ENCODE data around the gene CRACDL. TPM values are rescaled to one million over a fixed set of nuclear protein-coding genes. Genes with fewer than 3 reads are reported as not detected.
A peak's percentile ranks its signal among the peaks of the same experiment; 100 is the strongest.
"Not testable (repeated sequence)": the region's sequence is repeated elsewhere in the genome, so short reads cannot be mapped to it uniquely, and the experiment has no call there.

Gene CRACDL
- total RNA-seq, 1 donor from 2014 or later = 0.12 TPM

GRCh38 chr2:98761267-98761781 lies 174.7 kb downstream of the CRACDL start:
- intact Hi-C loops (cut with micrococcal nuclease) = loop anchor here (1.0 kb wide), 2 partner anchors 10 to 25 kb away; no protein-coding TSS in a partner anchor

DNA sequence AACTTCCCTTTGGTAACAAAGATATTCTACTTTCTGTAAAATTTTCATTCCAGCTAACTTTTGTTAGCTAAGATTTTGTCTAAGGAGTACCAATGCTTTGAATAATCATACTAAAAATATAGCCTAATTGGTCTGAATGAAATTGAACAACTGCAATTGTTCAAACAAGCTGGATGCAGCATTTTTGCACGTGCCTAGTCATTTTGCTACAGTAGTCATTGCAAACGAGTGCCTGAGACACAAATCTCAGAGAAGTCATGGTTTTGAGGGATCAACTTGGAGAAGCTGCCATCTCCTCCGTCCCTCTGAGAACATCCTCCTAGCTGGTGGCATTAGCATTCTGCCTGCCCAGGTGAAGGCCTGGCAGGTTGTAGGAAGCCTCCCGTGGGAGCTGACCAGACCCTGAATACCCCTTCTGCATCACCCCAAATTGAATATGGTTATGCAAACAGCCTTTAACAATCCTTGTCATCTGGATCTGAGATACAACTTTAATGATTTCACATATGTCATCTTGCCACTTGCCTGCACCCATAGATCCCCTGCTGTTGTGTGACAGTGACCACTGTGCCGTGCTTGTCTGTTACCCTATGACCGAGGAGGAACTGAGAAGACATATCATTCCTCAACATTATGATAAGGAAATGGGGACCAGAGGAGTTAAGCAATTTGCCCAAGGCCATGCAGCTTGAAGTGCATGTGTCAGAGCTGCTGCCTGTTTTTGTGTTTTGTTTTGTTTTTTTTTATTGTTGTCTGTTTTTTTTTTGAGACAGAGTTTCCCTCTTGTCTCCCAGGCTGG lies 176.0 kb downstream of the CRACDL start:
- Mint-ChIP-seq H3K27ac (peak overlapping the region; percentile 51), H3K27me3 (no peaks in the 10 kb centered on the region), H3K9me3 (no peaks in the 10 kb centered on the region), H3K4me1 (peaks cover 63% of the 10 kb centered on the region), H3K4me3 (peak overlapping the region; percentile 15), H3K36me3 (ENCODE audit: low read depth) (peaks cover 2% of the 10 kb centered on the region)
- DNase-seq = no peak
- intact Hi-C loops (cut with micrococcal nuclease) = no loop called here

More at GRCh38 chr2:98761267-98761781, 174.7 kb downstream of the CRACDL start:
- Mint-ChIP-seq H3K27me3 (no peaks in the 10 kb centered on the region), H3K36me3 (ENCODE audit: low read depth) (peaks cover 4% of the 10 kb centered on the region), H3K4me3 (peak overlapping the region; percentile 54), H3K9me3 (no peaks in the 10 kb centered on the region), H3K4me1 (peaks cover 70% of the 10 kb centered on the region), H3K27ac (peak overlapping the region; percentile 66)
- peak; percentile 87 for DNase-seq

GRCh38 chr2:98759338-98759737 lies 176.7 kb downstream of the CRACDL start:
- peak overlapping the region; percentile 15 for H3K4me3 Mint-ChIP-seq
- H3K27me3 Mint-ChIP-seq = no peaks in the 10 kb centered on the region
- peak overlapping the region; percentile 52 for H3K27ac Mint-ChIP-seq
- no peaks in the 10 kb centered on the region for H3K9me3 Mint-ChIP-seq
- no peak for DNase-seq
- intact Hi-C loops (cut with micrococcal nuclease) = no loop called here
- H3K4me1 Mint-ChIP-seq = peaks cover 60% of the 10 kb centered on the region
- peaks cover 2% of the 10 kb centered on the region for H3K36me3 Mint-ChIP-seq (ENCODE audit: low read depth)

GRCh38 chr2:98757904-98758421 lies 178.1 kb downstream of the CRACDL start:
- intact Hi-C loops (cut with micrococcal nuclease) = loop anchor here (1.0 kb wide), 1 partner anchor 8 kb away; no protein-coding TSS in a partner anchor
- peaks cover 54% of the 10 kb centered on the region for H3K4me1 Mint-ChIP-seq

DNA sequence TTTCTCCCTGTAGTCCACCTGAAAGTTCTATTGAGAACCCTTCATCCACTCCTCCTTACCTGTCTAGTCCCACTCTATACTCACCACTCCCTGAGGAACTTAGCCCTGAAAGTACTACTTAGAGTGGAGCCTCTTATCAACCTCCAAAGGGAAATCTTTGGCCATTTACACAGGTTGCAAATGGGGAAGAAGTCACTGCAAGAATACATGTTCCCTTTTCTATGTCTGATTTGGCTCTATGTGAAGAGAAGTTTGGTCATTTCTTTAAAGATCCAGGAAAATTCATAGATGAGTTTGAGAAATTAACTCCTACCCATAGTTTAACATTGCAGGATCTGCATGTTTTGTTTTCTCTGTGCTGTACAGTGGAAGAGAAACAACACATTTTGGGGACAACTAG lies 182.2 kb downstream of the CRACDL start:
- Mint-ChIP-seq H3K27ac (no peak overlapping the region), H3K36me3 (ENCODE audit: low read depth) (peaks cover 8% of the 10 kb centered on the region), H3K27me3 (no peaks in the 10 kb centered on the region), H3K4me3 (no peak overlapping the region), H3K9me3 (peaks cover 18% of the 10 kb centered on the region), H3K4me1 (peaks cover 31% of the 10 kb centered on the region)
- no peak for DNase-seq
- intact Hi-C loops (cut with micrococcal nuclease) = no loop called here

More at GRCh38 chr2:98757904-98758421, 178.1 kb downstream of the CRACDL start:
- Mint-ChIP-seq H3K27ac (peak overlapping the region; percentile 94), H3K4me3 (peak overlapping the region; percentile 78), H3K9me3 (peaks cover 7% of the 10 kb centered on the region), H3K27me3 (no peaks in the 10 kb centered on the region), H3K36me3 (ENCODE audit: low read depth) (peaks cover 6% of the 10 kb centered on the region)
- peak; percentile 86 for DNase-seq

DNA sequence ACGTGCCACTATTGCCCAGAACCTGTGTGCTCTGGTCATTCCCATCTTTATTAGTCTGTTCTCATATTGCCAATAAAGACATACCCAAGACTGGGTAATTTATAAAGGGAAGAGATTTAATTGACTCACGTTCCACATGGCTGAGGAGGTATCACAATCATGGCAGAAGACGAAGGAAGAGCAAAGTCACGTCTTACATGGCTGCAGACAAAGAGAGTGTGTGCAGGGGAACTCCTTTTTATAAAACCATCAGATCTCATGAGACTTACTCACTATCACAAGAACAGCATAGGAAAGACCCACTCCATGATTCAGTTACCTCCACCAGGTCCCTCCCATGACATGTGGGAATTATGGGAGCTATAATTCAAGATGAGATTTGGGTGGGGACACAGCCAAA lies 183.3 kb downstream of the CRACDL start:
- H3K36me3 Mint-ChIP-seq (ENCODE audit: low read depth); H3K4me3 Mint-ChIP-seq; H3K27me3 Mint-ChIP-seq; intact Hi-C loops (cut with micrococcal nuclease); H3K27ac Mint-ChIP-seq; DNase-seq: not testable (repeated sequence)
- Mint-ChIP-seq H3K9me3 (peaks cover 18% of the 10 kb centered on the region), H3K4me1 (peaks cover 33% of the 10 kb centered on the region)

- peaks cover 27% of the 10 kb centered on the region for H3K4me1 Mint-ChIP-seq
- H3K36me3 Mint-ChIP-seq (ENCODE audit: low read depth) = peaks cover 8% of the 10 kb centered on the region
- no peaks in the 10 kb centered on the region for H3K27me3 Mint-ChIP-seq
- H3K9me3 Mint-ChIP-seq = peaks cover 18% of the 10 kb centered on the region
- DNase-seq = no peak
- H3K4me3 Mint-ChIP-seq = no peak overlapping the region
- intact Hi-C loops (cut with micrococcal nuclease) = no loop called here
- H3K27ac Mint-ChIP-seq = no peak overlapping the region
Observed at GRCh38 chr2:98751748-98752147, 184.3 kb downstream of the CRACDL start.

DNA sequence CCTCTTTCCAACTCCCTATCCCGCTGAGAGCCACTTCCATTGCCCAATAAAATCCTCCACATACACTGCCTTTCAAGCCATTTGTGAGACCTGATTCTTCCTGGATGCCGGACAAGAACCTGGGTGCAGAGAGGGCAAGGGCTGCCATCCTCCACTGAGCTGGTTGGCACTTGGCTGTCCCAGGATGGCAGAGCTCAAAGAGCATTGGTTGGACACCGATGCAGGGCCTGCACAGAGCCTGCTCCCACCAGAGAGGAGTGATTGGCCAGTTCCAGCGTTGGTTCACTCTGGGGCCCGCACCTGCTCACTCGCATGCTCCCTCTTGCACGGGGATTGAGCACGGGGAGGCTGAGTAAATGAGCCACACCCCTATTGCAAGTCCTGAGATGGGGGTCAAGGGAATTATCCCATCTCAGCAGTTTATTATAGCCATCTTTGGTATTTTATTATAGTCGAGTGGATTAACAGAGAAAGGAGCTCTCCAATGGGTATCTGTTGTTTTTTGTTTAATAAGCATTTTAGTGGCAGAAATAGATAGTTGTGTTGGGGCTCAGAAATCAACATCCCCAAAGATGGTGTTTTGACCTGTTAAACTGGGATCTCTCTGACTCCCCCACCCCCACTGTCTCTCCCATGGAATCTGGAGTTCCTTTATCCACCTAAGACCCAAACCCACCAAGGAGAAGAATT lies 185.3 kb downstream of the CRACDL start:
- DNase-seq = no peak
- H3K36me3 Mint-ChIP-seq (ENCODE audit: low read depth) = peaks cover 8% of the 10 kb centered on the region
- H3K4me3 Mint-ChIP-seq = no peak overlapping the region
- H3K27me3 Mint-ChIP-seq = no peaks in the 10 kb centered on the region
- H3K4me1 Mint-ChIP-seq = peaks cover 29% of the 10 kb centered on the region
- intact Hi-C loops (cut with micrococcal nuclease) = no loop called here
- H3K9me3 Mint-ChIP-seq = peaks cover 18% of the 10 kb centered on the region
- H3K27ac Mint-ChIP-seq = no peak overlapping the region

GRCh38 chr2:98749066-98749450 lies 187.0 kb downstream of the CRACDL start:
- Mint-ChIP-seq H3K4me3 (peak overlapping the region; percentile 12), H3K9me3 (peaks cover 20% of the 10 kb centered on the region), H3K27me3 (no peaks in the 10 kb centered on the region), H3K36me3 (ENCODE audit: low read depth) (peaks cover 14% of the 10 kb centered on the region), H3K27ac (no peak overlapping the region), H3K4me1 (peaks cover 38% of the 10 kb centered on the region)
- peak; percentile 58 for DNase-seq
- intact Hi-C loops (cut with micrococcal nuclease) = no loop called here

GRCh38 chr2:98748292-98749065 lies 187.5 kb downstream of the CRACDL start:
- Mint-ChIP-seq H3K4me1 (peaks cover 40% of the 10 kb centered on the region), H3K4me3 (no peak overlapping the region), H3K9me3 (peaks cover 18% of the 10 kb centered on the region), H3K27ac (no peak overlapping the region), H3K36me3 (ENCODE audit: low read depth) (peaks cover 14% of the 10 kb centered on the region), H3K27me3 (no peaks in the 10 kb centered on the region)
- intact Hi-C loops (cut with micrococcal nuclease) = no loop called here
- no peak for DNase-seq

DNA sequence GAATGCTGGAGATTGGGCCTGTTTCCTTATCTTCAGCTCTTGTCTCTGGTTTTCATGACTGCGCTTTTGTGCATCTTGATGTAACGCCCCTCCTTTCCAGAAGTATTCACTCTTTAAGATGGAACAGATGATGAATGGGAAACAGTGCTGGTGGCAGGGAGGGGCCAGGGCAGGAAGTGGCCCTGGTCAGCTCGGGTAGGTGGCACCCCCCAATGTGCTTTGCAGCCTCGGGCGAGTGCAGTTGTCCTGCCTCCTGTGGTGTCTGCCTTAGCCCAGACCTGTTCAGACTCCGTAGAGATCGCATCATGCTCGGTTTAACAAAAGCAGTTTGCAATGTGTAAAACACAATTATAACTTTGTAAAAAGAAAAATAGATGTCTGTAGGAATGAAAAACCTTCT lies 188.1 kb downstream of the CRACDL start:
- peaks cover 12% of the 10 kb centered on the region for H3K36me3 Mint-ChIP-seq (ENCODE audit: low read depth)

DNA sequence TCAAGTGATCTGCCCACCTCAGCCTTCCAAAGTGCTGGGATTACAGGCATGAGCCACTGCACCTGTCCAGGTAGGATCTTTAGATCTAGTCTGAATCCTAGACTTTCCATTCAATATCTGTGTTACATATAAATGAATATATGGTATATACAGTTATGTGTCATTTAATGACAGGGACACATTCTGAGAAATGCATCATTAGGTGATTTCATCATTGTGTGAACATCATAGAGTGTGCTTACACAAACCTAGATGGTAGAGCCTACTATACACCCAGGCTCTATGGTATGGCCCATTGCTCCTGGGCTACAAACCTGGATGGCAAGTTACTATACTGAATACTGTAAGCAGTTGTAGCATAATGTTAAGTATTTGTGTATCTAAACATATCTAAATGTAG lies 189.6 kb downstream of the CRACDL start:
- Mint-ChIP-seq H3K36me3 (ENCODE audit: low read depth) (peaks cover 16% of the 10 kb centered on the region), H3K27ac (no peak overlapping the region), H3K27me3 (peaks cover 1% of the 10 kb centered on the region), H3K4me3 (no peak overlapping the region), H3K9me3 (peaks cover 6% of the 10 kb centered on the region), H3K4me1 (peaks cover 44% of the 10 kb centered on the region)
- intact Hi-C loops (cut with micrococcal nuclease) = no loop called here
- DNase-seq = no peak

More for the DNA sequence above, 188.1 kb downstream of the CRACDL start:
- DNase-seq = no peak
- Mint-ChIP-seq H3K27me3 (no peaks in the 10 kb centered on the region), H3K4me3 (no peak overlapping the region), H3K27ac (no peak overlapping the region), H3K4me1 (peaks cover 38% of the 10 kb centered on the region), H3K9me3 (peaks cover 13% of the 10 kb centered on the region)
- intact Hi-C loops (cut with micrococcal nuclease) = no loop called here

DNA sequence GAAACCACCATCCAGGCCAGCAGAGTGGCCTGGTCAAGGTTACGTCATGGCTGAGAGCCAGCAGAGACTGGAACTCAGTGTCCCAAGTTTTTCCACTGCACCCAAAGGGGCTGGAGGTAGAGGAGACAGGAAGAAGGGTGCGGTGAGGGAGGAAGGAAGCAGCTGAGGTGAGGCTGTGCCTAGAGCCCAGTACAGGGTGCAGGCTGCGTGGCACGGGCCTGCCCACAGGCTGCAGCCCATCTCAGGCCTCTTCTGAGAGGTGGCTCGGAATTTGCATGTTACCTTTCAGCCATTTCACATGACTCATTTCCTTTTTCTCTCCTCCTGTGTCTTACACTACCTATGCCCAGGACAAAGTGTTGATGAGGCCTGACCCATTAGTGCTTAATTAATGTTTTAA lies 191.4 kb downstream of the CRACDL start:
- peaks cover 3% of the 10 kb centered on the region for H3K9me3 Mint-ChIP-seq
- intact Hi-C loops (cut with micrococcal nuclease) = no loop called here
- no peak for DNase-seq
- H3K4me1 Mint-ChIP-seq = peaks cover 41% of the 10 kb centered on the region
- H3K36me3 Mint-ChIP-seq (ENCODE audit: low read depth) = peaks cover 16% of the 10 kb centered on the region
- H3K27ac Mint-ChIP-seq = no peak overlapping the region
- H3K4me3 Mint-ChIP-seq = no peak overlapping the region
- H3K27me3 Mint-ChIP-seq = peaks cover 1% of the 10 kb centered on the region
